Loucy (cell line): ENCODE measurements around the gene PNMT.

ENCODE experiments used
- H2AFZ ChIP-seq: fragments of 200-600 bp; sonication (generic); 2 replicates; pipeline ENCODE4 v1.6.0; 2016; ENCODE audit warnings: antibody characterized with exemption, mild to moderate bottlenecking, low read length, moderate library complexity
- H3F3A ChIP-seq: fragments of 200-600 bp; 2 replicates; pipeline ENCODE4 v1.6.0; 2016; ENCODE audit warnings: antibody characterized with exemption, low read depth, mild to moderate bottlenecking
- H3K27me3 ChIP-seq: fragments of 200-600 bp; sonication (generic); 2 replicates; pipeline ENCODE4 v1.6.1; 2014; ENCODE audit warnings: low read length, mild to moderate bottlenecking; ENCODE audit not compliant: insufficient read depth, poor library complexity, severe bottlenecking
- H3K36me3 ChIP-seq: fragments of 200-600 bp; sonication (generic); 2 replicates; pipeline ENCODE4 v1.6.1; 2016; ENCODE audit warnings: low read length; ENCODE audit not compliant: insufficient read depth
- H3K4me1 ChIP-seq: fragments of 200-600 bp; sonication (generic); 2 replicates; pipeline ENCODE4 v1.5.1; 2014; ENCODE audit warnings: low read length, mild to moderate bottlenecking; ENCODE audit not compliant: insufficient read depth, poor library complexity, severe bottlenecking
- H3K4me2 ChIP-seq: fragments of 200-600 bp; sonication (generic); 2 replicates; pipeline ENCODE4 v1.6.0; 2014; ENCODE audit warnings: antibody characterized with exemption, low read length, low read depth, mild to moderate bottlenecking; ENCODE audit not compliant: poor library complexity, severe bottlenecking
- H3K4me3 ChIP-seq: fragments of 200-600 bp; sonication (generic); 2 replicates; pipeline ENCODE4 v1.5.1; 2014; ENCODE audit warnings: low read length, mild to moderate bottlenecking, mixed read lengths; ENCODE audit not compliant: poor library complexity, severe bottlenecking
- H3K79me2 ChIP-seq: fragments of 200-600 bp; sonication (generic); 2 replicates; pipeline ENCODE4 v1.6.1; 2014; ENCODE audit warnings: low read length; ENCODE audit not compliant: insufficient read depth
- H3K9ac ChIP-seq: fragments of 200-600 bp; sonication (generic); 2 replicates; pipeline ENCODE4 v1.6.0; 2014; ENCODE audit warnings: mild to moderate bottlenecking, low read depth, low read length, moderate library complexity; ENCODE audit not compliant: poor library complexity, severe bottlenecking
- H3K9me2 ChIP-seq: fragments of 200-600 bp; sonication (generic); replicated peaks from 2 replicates; pipeline ENCODE4 v1.6.1; 2016; ENCODE audit warnings: low read depth, low read length, mixed read lengths
- H3K9me3 ChIP-seq: fragments of 200-600 bp; sonication (generic); 2 replicates; pipeline ENCODE4 v1.6.1; 2014; ENCODE audit warnings: mild to moderate bottlenecking, antibody characterized with exemption, low read length, low read depth; ENCODE audit not compliant: insufficient read depth
- H4K20me1 ChIP-seq: fragments of 200-600 bp; sonication (generic); 2 replicates; pipeline ENCODE4 v1.6.0; 2014; ENCODE audit warnings: antibody characterized with exemption, low read length, mild to moderate bottlenecking; ENCODE audit not compliant: insufficient read depth, poor library complexity, severe bottlenecking
- EZH2phosphoT487 ChIP-seq: fragments of 200-600 bp; IDR thresholded peaks from 2 replicates; pipeline ENCODE4 v1.6.1; 2018; ENCODE audit warnings: antibody characterized with exemption, mild to moderate bottlenecking, moderate library complexity, borderline replicate concordance
- TF ChIP-seq, protein P1 (sequence below): fragments of 200-600 bp; sonication (generic); conservative IDR thresholded peaks from 2 replicates; pipeline ENCODE4 v1.5.1; 2014; ENCODE audit warnings: mild to moderate bottlenecking, antibody characterized with exemption, low read length

Gene PNMT

DNA sequence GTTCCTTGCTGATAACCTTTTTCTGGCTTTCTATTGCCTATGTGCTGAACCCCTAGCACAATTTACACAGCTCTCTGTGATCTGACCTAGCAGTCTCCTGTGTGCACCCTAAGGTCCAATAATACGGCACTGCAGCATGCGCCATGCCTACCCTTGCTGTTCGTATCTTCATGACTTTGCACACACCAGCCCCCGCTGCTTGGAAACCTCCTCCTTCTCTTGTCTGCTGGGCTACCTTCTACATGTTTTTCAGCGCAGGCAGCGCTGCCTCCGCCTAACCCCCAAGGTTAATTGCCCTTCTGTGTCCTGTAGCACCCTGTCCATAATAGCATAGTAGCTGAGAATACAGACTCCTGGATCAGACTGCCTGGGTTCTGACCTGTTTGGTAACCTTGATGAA lies 29.9 kb upstream of the PNMT start:
- Histone ChIP-seq H3K4me2 (peak overlapping the region; percentile 95), H3K4me3 (peak overlapping the region; percentile 87), H3K9me3 (no peaks in the 10 kb centered on the region), H3K79me2 (peaks cover 62% of the 10 kb centered on the region), H3K36me3 (no peaks in the 10 kb centered on the region), H3K27me3 (no peaks in the 10 kb centered on the region), H3K9ac (peak overlapping the region; percentile 85), H3K4me1 (peaks cover 68% of the 10 kb centered on the region), H3F3A (no peaks in the 10 kb centered on the region), H2AFZ (no peak overlapping the region), H4K20me1 (peaks cover 20% of the 10 kb centered on the region), H3K9me2 (no peaks in the 10 kb centered on the region)
- TF ChIP-seq, protein P1, sequence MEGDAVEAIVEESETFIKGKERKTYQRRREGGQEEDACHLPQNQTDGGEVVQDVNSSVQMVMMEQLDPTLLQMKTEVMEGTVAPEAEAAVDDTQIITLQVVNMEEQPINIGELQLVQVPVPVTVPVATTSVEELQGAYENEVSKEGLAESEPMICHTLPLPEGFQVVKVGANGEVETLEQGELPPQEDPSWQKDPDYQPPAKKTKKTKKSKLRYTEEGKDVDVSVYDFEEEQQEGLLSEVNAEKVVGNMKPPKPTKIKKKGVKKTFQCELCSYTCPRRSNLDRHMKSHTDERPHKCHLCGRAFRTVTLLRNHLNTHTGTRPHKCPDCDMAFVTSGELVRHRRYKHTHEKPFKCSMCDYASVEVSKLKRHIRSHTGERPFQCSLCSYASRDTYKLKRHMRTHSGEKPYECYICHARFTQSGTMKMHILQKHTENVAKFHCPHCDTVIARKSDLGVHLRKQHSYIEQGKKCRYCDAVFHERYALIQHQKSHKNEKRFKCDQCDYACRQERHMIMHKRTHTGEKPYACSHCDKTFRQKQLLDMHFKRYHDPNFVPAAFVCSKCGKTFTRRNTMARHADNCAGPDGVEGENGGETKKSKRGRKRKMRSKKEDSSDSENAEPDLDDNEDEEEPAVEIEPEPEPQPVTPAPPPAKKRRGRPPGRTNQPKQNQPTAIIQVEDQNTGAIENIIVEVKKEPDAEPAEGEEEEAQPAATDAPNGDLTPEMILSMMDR: no peak
- TF ChIP-seq EZH2phosphoT487: no peak

DNA sequence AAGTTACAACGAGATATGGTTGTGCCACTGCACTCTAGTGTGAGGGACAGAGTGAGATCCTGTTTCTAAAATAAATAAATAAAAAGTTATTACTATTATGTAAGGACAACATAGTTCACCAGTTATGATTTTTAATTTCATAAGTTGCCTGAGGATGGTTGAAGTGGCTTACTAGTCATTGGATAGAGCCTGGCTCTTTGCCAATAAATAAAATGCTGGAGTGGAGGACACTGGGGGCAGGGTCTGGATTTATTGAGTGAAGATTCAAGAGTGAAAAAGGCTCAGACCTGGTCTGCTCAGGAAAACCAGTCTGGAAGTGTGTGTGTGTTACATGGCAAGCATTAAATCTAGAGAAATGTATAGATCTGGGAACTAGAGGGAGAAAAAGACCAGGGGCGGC lies 29.2 kb upstream of the PNMT start:
- Histone ChIP-seq H3K79me2 (peaks cover 69% of the 10 kb centered on the region), H2AFZ (no peak overlapping the region), H3K4me3 (peak overlapping the region; percentile 87), H3F3A (no peaks in the 10 kb centered on the region), H3K4me2 (peak overlapping the region; percentile 95), H3K9ac (peak overlapping the region; percentile 85), H3K4me1 (peaks cover 68% of the 10 kb centered on the region), H3K9me3 (no peaks in the 10 kb centered on the region), H3K9me2 (no peaks in the 10 kb centered on the region), H3K36me3 (no peaks in the 10 kb centered on the region), H4K20me1 (peaks cover 27% of the 10 kb centered on the region), H3K27me3 (no peaks in the 10 kb centered on the region)
- no peak for TF ChIP-seq EZH2phosphoT487
- TF ChIP-seq, protein P1: no peak

DNA sequence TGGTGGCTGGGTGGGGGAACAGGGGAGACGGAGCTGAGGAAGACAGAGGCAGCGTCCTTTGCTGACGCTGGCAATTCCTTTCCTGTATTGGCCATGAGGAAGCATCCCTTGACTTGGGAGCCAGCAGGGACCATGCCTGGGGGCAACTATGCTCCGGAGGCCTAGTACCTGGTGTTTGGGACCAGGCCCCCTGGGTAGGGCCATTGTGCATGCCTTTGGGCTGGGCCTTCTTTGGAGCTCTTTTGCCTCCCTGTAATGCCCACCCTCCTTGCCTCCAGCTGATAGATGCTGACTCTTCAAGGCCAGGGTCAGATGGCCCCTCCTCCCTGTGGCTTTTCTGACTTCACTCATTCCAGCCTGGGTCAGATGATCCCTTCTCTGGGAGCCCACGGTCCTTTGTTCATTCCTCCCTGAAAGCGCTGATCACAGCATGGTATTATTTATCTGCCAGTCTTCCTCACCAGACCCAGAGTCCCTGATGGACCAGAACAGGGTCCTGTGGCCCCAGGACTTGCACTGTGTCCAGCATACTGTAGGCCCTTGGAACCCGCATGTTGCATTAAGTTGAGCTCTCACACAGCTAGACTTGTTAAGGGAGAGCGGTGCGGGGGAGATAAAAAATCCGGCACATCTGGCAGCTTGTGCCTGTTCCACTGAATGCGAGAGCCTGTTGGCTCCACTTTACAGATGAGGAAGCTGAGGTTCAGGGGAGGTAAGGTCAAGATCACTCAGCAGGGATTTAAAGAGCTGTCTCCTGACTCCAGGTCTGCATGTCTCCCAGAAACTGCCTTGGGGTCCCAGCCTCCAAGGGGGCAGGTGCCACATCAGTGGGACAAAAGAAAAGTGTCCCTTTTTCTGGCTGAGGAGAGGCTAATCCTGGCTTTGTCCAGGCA lies 28.4 kb upstream of the PNMT start:
- TF ChIP-seq EZH2phosphoT487: no peak
- TF ChIP-seq, protein P1: no peak
- peaks cover 65% of the 10 kb centered on the region for H3K4me1 ChIP-seq
- H3K9me3 ChIP-seq: no peaks in the 10 kb centered on the region
- no peaks in the 10 kb centered on the region for H3K9me2 ChIP-seq
- peaks cover 76% of the 10 kb centered on the region for H3K79me2 ChIP-seq
- H4K20me1 ChIP-seq: peaks cover 30% of the 10 kb centered on the region
- peak overlapping the region; percentile 85 for H3K9ac ChIP-seq
- H3K4me3 ChIP-seq: peak overlapping the region; percentile 13
- H2AFZ ChIP-seq: no peak overlapping the region
- H3K36me3 ChIP-seq: no peaks in the 10 kb centered on the region
- peak overlapping the region; percentile 95 for H3K4me2 ChIP-seq
- H3K27me3 ChIP-seq: no peaks in the 10 kb centered on the region
- H3F3A ChIP-seq: no peaks in the 10 kb centered on the region
